ENCODE measurements around the gene STX2. TPM values are rescaled to one million over a fixed set of nuclear protein-coding genes. Genes with fewer than 3 reads are reported as not detected.
A peak's percentile ranks its signal among the peaks of the same experiment; 100 is the strongest.
"Not testable (repeated sequence)": the region's sequence is repeated elsewhere in the genome, so short reads cannot be mapped to it uniquely, and the experiment has no call there.

Gene STX2
- total and polyA plus RNA-seq, 2 experiments from 2014 or later = 19.0 to 23.7 TPM

DNA sequence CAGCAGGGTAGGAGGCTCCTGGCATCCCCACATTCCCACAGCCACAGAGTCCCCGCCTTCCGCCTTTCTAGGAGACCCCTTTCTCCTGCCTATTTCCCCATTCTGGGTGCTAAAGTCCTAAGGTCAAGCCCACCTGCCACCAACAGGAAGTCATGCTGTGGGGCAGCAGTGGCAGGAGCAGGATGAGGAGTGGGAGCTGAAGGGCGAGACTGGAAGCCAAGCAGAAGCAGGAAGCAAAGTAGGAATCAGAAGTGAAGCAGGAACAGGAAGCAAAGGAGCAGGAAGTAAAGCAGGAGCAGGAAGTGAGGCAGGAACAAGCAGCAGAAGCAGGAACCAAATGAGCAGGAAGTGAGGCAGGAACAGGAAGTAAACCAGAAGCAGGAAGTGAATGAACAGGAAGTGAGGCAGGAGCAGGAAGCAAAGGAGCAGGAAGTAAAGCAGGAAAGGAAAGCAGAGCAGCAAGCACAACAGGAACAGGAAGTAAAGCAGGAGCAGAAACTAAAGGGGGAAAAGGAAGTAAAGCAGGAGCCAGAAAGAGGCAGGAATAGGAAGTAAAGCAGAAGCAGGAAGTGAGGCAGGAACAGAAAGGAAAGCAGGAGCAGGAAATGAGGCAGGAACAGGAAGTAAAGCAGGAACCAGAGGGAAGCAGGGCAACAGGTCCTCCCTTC, 84.7 kb downstream of the STX2 start:
- no peaks in the 10 kb centered on the region for H3K27me3 ChIP-seq
- H3K4me1 ChIP-seq (ENCODE audit: low read depth) = no peaks in the 10 kb centered on the region
- TF ChIP-seq, protein P1, sequence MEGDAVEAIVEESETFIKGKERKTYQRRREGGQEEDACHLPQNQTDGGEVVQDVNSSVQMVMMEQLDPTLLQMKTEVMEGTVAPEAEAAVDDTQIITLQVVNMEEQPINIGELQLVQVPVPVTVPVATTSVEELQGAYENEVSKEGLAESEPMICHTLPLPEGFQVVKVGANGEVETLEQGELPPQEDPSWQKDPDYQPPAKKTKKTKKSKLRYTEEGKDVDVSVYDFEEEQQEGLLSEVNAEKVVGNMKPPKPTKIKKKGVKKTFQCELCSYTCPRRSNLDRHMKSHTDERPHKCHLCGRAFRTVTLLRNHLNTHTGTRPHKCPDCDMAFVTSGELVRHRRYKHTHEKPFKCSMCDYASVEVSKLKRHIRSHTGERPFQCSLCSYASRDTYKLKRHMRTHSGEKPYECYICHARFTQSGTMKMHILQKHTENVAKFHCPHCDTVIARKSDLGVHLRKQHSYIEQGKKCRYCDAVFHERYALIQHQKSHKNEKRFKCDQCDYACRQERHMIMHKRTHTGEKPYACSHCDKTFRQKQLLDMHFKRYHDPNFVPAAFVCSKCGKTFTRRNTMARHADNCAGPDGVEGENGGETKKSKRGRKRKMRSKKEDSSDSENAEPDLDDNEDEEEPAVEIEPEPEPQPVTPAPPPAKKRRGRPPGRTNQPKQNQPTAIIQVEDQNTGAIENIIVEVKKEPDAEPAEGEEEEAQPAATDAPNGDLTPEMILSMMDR (IDR thresholded peaks at IDR 0.05; ENCODE audit: low read depth, low read length) = no peak
- H3K9me3 ChIP-seq (ENCODE audit: low read depth) = no peaks in the 10 kb centered on the region
- H3K4me3 ChIP-seq = no peak overlapping the region
- no peak for DNase-seq (ENCODE audit: low read depth in 1 of 2, low spot score in 1 of 2)
- H3K36me3 ChIP-seq = no peaks in the 10 kb centered on the region
- H3K27ac ChIP-seq = no peak overlapping the region

DNA sequence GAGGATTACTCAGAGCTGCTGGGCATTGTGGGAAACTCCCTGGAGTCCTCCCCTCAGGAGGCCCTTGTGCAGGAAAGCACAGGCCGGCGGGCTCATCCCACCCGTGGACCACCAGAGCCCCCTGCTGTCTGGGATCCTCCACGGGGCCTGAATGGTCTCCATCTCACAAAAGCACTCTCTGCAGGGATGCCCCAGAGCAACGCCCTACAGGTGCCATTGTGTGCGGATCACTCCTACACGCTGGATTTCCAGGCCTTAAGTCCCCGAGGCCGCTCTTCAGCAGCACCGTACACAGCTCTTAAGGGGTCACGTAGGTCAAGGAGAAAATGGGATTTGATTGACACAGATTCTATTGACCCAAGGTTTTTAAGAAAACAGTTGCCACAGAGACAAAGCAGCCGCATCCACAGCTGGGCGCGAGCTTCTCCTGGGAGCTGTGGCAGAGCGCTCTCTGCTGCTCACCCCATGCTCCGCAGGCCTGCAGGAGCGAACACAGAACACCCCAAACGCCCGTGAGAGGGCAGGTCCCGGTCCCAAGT, 86.3 kb downstream of the STX2 start:
- H3K27me3 ChIP-seq = no peaks in the 10 kb centered on the region
- no peak overlapping the region for H3K27ac ChIP-seq
- no peaks in the 10 kb centered on the region for H3K4me1 ChIP-seq (ENCODE audit: low read depth)
- TF ChIP-seq, protein P1 (IDR thresholded peaks at IDR 0.05; ENCODE audit: low read depth, low read length) = no peak
- DNase-seq (ENCODE audit: low read depth in 1 of 2, low spot score in 1 of 2) = peak in 1 of 2 donors; percentile 36
- no peak overlapping the region for H3K4me3 ChIP-seq
- no peaks in the 10 kb centered on the region for H3K9me3 ChIP-seq (ENCODE audit: low read depth)
- H3K36me3 ChIP-seq = no peaks in the 10 kb centered on the region

DNA sequence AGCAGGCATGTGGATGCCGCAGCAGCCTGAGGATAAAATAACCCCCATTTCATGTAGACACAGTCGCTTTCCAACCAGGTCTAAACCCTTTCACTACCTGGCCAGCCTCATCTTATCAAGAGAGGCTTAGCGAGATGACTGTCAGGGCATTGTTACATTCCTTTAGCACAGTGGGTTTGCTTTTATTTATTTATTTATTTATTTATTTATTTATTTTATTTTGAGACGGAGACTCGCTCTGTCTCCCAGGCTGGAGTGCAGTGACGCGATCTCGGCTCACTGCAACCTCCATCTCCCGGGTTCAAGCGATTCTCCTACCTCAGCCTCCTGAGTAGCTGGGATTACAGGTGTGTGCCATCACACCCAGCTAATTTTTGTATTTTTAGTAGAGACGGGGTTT, 87.0 kb downstream of the STX2 start:
- DNase-seq (ENCODE audit: low read depth in 1 of 2, low spot score in 1 of 2); H3K36me3 ChIP-seq; H3K4me1 ChIP-seq (ENCODE audit: low read depth); H3K27me3 ChIP-seq; H3K4me3 ChIP-seq; H3K27ac ChIP-seq; H3K9me3 ChIP-seq (ENCODE audit: low read depth): not testable (repeated sequence)

DNA sequence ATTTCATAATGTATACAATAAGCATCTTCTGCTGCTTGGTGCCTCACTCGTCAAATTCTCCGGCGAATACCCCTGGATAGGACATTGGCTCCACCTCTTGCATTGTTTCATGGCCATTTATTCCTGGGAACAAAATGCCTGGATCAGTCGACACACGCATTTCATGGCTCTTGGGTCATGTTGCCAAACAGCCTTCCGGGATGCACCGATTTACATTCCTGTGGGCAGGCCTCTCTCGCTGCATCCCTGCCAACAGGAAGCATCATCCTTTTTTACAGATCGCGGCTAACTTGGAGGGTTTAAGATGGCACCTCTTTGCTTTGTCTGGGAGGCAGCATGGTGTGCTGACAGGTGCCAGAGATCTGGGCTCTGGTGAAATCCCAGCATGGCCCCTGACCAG, 90.3 kb downstream of the STX2 start:
- Histone ChIP-seq H3K36me3 (no peaks in the 10 kb centered on the region), H3K9me3 (ENCODE audit: low read depth) (no peaks in the 10 kb centered on the region), H3K4me1 (ENCODE audit: low read depth) (no peaks in the 10 kb centered on the region), H3K27ac (no peak overlapping the region), H3K4me3 (no peak overlapping the region), H3K27me3 (no peaks in the 10 kb centered on the region)
- DNase-seq (ENCODE audit: low read depth in 1 of 2, low spot score in 1 of 2) = no peak
- TF ChIP-seq, protein P1 (IDR thresholded peaks at IDR 0.05; ENCODE audit: low read depth, low read length) = no peak

DNA sequence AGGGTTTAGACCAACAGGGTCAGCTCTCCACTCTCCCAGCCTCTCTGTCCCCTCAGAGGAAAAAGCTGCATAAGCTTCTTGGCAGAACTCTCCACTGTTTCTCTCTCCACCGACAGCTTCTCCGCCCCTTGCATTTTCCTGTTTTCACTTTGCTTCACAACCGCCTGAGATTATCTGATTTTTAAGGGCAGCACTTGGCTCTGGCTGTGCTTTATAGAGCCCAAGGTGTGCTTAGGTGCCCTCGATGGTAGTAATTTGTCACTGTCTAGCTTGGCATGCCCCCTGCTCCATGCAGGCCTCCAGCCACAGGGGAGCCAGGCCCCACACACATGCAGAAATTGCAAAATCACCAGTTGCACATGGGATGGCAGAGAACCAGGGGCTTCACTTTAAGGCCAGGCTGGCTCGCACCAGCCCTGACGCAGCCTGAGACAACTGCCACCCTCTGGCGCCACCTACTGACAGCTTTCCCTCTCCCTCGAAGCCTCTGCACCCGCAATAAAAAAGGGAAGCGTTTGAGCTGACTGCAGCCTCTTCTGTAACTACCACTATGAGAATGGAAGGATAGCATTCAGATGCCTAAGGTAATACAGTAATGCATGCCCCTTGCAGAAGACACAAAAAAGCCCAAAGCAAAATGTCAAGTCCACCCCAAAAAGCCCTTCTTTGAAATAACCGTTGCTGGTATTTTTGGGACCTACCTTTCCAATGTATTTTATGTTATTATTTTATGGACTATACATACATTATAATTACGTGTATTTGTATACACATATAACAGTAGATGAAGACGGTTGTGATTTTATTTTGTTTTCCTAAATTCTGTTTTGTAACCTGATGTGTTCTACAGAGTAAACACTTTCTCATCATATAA, 90.9 kb downstream of the STX2 start:
- Histone ChIP-seq H3K27ac (no peak overlapping the region), H3K9me3 (ENCODE audit: low read depth) (no peaks in the 10 kb centered on the region), H3K4me3 (no peak overlapping the region), H3K36me3 (no peaks in the 10 kb centered on the region), H3K27me3 (no peaks in the 10 kb centered on the region), H3K4me1 (ENCODE audit: low read depth) (no peaks in the 10 kb centered on the region)
- TF ChIP-seq, protein P1 (IDR thresholded peaks at IDR 0.05; ENCODE audit: low read depth, low read length) = peak; percentile 86
- DNase-seq (ENCODE audit: low read depth in 1 of 2, low spot score in 1 of 2) = peak; percentile 77 to 89

DNA sequence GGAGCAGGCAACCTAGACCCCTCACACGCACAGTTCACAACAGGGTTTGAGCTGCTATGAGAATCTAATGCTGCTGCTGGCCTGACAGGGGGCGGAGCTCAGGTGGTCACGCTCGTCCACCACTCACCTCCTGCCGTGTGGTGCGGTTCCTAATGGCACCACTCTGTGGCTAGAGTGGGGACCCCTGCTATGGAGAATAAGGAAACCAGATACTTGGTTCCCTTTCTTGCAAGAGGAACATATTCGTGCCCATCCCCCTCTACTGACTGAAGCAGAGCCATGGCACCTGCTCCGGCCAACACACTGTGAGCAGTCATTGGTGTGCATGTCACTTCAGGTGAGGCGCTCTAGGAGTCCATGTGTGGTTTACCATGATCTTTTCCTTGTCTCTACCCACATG, 92.5 kb downstream of the STX2 start:
- no peaks in the 10 kb centered on the region for H3K9me3 ChIP-seq (ENCODE audit: low read depth)
- H3K27ac ChIP-seq = no peak overlapping the region
- DNase-seq (ENCODE audit: low read depth in 1 of 2, low spot score in 1 of 2) = no peak
- no peaks in the 10 kb centered on the region for H3K27me3 ChIP-seq
- H3K36me3 ChIP-seq = no peaks in the 10 kb centered on the region
- TF ChIP-seq, protein P1 (IDR thresholded peaks at IDR 0.05; ENCODE audit: low read depth, low read length) = no peak
- H3K4me3 ChIP-seq = no peak overlapping the region
- H3K4me1 ChIP-seq (ENCODE audit: low read depth) = no peaks in the 10 kb centered on the region
